Common myeloid progenitor, CD34-positive (primary cell): ENCODE results near the gene R3HDML.
A peak's percentile ranks its signal among the peaks of the same experiment; 100 is the strongest.

ENCODE experiments used
- CTCF ChIA-PET: fragments of 350-600 bp; sonication (Branson Sonifier 250); formaldehyde crosslinking; loops from one replicate; lab custom pipeline; 2021; ENCODE audit warnings: antibody characterized with exemption; lab: Charles Lee
- POLR2A ChIA-PET: fragments of 350-600 bp; sonication (Branson Sonifier 250); formaldehyde crosslinking; loops from one replicate; lab custom pipeline; 2021; ENCODE audit warnings: antibody characterized with exemption; lab: Charles Lee
- DNase-seq, 3 donors: peaks; one replicate each; pipeline versions ENCODE4 v3.0.0 to v3.0.0-alpha.2; 2013
- H3K27ac ChIP-seq, 2 experiments: 1 replicate in 1 of 2; 2 replicates in 1 of 2; pipeline ENCODE4 v1.7.0; 2013; ENCODE audit warnings: inconsistent platforms in 2 of 2, low read length in 2 of 2, mild to moderate bottlenecking in 2 of 2, low read depth in 1 of 2, moderate library complexity in 1 of 2; ENCODE audit not compliant: severe bottlenecking in 2 of 2, insufficient read depth in 1 of 2, poor library complexity in 1 of 2
- H3K27me3 ChIP-seq, 5 experiments: replicated peaks in 2 of 5; 1 replicate in 3 of 5; 2 replicates in 2 of 5; pipeline versions ENCODE4 v1.6.1 to v1.7.0; 2013; ENCODE audit warnings: low read length in 4 of 5, mild to moderate bottlenecking in 2 of 5, moderate library complexity in 2 of 5, inconsistent platforms in 1 of 5; ENCODE audit not compliant: insufficient read depth in 5 of 5, control insufficient read depth in 4 of 5
- H3K36me3 ChIP-seq, 4 experiments: 1 replicate in 2 of 4; 2 replicates in 2 of 4; pipeline versions ENCODE4 v1.6.1 to v1.7.0; 2013; ENCODE audit warnings: low read length in 3 of 4, control low read depth in 1 of 4, mild to moderate bottlenecking in 1 of 4; ENCODE audit not compliant: control insufficient read depth in 4 of 4, insufficient read depth in 4 of 4
- H3K4me1 ChIP-seq, 4 experiments: 1 replicate in 3 of 4; 2 replicates in 1 of 4; pipeline versions ENCODE4 v1.6.1 to v1.7.1; 2013; ENCODE audit warnings: low read length in 3 of 4, mild to moderate bottlenecking in 3 of 4, control low read depth in 1 of 4, inconsistent platforms in 1 of 4, moderate library complexity in 1 of 4; ENCODE audit not compliant: control insufficient read depth in 4 of 4, insufficient read depth in 4 of 4; ENCODE audit errors: control extremely low read depth in 1 of 4
- H3K4me3 ChIP-seq, 7 experiments: 1 replicate in 4 of 7; 2 replicates in 3 of 7; pipeline versions ENCODE4 v1.5.1 to v1.7.0; 2013; ENCODE audit warnings: mild to moderate bottlenecking in 7 of 7, low read length in 6 of 7, moderate library complexity in 6 of 7, inconsistent platforms in 2 of 7, low read depth in 2 of 7, control low read depth in 1 of 7; ENCODE audit not compliant: insufficient read depth in 4 of 7, control insufficient read depth in 1 of 7; ENCODE audit errors: extremely low read depth in 1 of 7
- H3K9me3 ChIP-seq, 5 experiments: 1 replicate in 4 of 5; 2 replicates in 1 of 5; pipeline versions ENCODE4 v1.6.1 to v1.7.1; 2013; ENCODE audit warnings: low read length in 4 of 5, mild to moderate bottlenecking in 2 of 5, inconsistent platforms in 1 of 5, low read depth in 1 of 5, moderate library complexity in 1 of 5; ENCODE audit not compliant: control insufficient read depth in 4 of 5, insufficient read depth in 2 of 5; ENCODE audit errors: control extremely low read depth in 1 of 5
- WGBS: methylation state at CpG from one replicate; pipeline ENCODE4 v1.1.5; 2013; ENCODE audit not compliant: insufficient coverage; 5-methylcytosine and 5-hydroxymethylcytosine counted together

R3HDML gene

DNA sequence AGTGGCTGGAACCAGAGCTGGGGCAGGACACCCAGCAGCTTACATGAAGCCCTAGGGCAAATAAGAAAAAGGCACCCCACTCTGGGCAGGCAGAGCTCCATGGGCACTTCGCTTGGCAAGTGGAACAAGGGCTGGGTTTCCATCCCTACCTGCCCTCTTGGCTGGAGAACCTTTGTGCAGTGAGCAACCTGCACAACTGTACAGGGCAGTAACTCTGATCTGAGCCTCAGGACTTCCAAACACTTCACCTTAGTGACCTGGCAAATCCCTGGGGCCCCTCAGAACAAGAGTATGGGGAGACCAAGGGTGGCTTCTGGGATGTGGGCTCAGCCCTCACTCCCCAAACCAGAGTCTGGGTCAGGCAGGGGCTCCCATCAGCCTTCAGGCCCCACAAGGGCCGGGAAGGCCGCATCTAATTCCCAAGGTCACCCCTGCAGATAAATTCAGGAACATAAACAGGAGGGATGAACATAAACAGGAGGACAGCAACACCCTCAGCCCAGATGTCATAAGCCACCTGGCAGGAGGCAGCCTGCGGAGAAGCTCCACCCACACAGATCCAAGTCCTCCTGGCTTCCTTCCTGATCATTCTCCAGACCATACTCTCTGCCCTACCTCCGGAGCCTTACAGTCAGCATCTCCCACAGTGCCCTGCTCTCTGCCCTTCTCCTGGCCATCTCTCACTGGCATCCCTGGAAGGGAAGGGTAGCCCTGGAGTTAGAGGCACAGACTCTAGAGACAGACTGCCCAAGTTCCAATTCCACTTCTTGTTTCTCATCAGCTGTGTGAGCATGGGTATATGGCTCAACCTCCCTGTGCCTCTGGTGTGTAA, 56.1 kb downstream of the R3HDML start:
- CTCF ChIA-PET, result no interaction called here

DNA sequence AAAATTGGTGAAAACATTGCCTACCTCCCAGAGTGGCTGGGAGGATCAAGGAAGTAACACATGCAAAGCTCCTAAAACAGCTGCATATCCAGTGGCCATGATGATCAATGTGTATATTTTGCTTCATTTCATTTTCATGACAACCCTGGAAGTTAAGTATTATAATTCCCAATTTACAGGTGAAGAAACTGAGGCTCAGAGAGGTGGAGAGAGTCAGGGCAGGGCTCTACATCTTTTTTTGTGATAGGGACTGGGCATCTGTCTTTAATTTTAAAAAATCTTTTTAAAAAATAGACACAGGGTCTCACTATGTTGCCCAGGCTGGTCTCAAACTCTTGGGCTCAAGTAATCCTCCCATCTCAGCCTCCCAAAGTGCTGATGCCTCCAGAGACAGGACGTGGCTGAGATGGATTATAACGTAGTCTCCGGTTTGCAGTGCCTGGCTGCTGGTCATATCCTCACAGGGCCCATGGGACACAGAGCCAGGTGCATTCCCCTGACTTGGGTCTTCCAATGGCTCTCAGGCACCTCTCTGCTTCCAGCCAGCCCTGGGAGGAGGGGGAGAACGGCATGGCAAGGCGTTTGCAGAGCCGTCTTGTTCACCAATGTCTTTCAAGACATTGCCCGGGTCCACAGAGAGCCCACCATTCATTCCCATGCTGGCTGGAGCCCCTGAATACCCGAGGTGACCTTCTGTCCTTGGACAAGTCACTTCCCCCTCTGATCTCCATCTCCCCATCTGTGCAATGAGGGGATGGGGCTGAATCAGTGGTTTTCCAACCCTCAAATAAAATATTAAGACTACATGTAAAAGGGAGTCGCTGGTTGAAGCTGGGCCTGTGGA, 57.0 kb downstream of the R3HDML start:
- H3K4me3 ChIP-seq, result no peak overlapping the region
- WGBS, result 88% methylated on average over 6 of the region's 9 CpGs
- CTCF ChIA-PET, result interaction anchor here (1.5 kb wide), 1 partner anchor 289 kb away, joined by 3 read pairs; no protein-coding TSS in a partner anchor

More for the DNA sequence above, 56.1 kb downstream of the R3HDML start:
- H3K4me1 ChIP-seq, result peaks cover 0 to 17% (median 12%) of the 10 kb centered on the region in 4 experiments
- peaks cover 0 to 14% (median 8%) of the 10 kb centered on the region in 5 experiments for H3K27me3 ChIP-seq
- no peak overlapping the region for H3K4me3 ChIP-seq
- H3K27ac ChIP-seq, result no peak overlapping the region
- H3K9me3 ChIP-seq, result no peaks in the 10 kb centered on the region
- POLR2A ChIA-PET, result no interaction called here
- H3K36me3 ChIP-seq, result no peaks in the 10 kb centered on the region
- no peak for DNase-seq
- WGBS, result 87% methylated on average over 3 of the region's 5 CpGs

DNA sequence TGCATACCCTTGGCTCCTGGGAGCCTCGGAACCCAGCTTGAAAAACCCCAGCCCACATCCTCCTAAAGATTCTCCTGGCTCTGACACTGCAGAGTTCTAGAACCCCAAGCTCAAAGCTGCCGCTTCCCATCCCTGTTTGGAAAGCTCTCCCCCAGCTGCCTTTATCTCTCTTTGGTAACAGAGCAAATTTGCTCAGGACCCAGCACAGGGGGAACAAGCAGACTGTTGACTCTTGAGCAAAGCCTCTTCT, 57.5 kb downstream of the R3HDML start:
- CTCF ChIA-PET, result interaction anchor here (0.8 to 1.9 kb wide), 3 partner anchors 9 to 289 kb away, joined by 3 to 7 read pairs (median 5); no protein-coding TSS in a partner anchor
- H3K9me3 ChIP-seq, result no peaks in the 10 kb centered on the region
- no peaks in the 10 kb centered on the region for H3K36me3 ChIP-seq
- H3K27ac ChIP-seq, result no peak overlapping the region
- WGBS, result 88% methylated on average over 2 of the region's 2 CpGs
- peaks cover 0 to 7% (median 4%) of the 10 kb centered on the region in 5 experiments for H3K27me3 ChIP-seq
- H3K4me1 ChIP-seq, result peaks cover 0 to 14% (median 11%) of the 10 kb centered on the region in 4 experiments
- H3K4me3 ChIP-seq, result no peak overlapping the region
- no peak for DNase-seq
- POLR2A ChIA-PET, result interaction anchor here (1.0 kb wide), 1 partner anchor 216 kb away, joined by 5 read pairs; no protein-coding TSS in a partner anchor

More for the DNA sequence above, 57.0 kb downstream of the R3HDML start:
- no peak for DNase-seq
- POLR2A ChIA-PET, result interaction anchor here (1.0 kb wide), 1 partner anchor 216 kb away, joined by 5 read pairs; no protein-coding TSS in a partner anchor
- Histone ChIP-seq H3K4me1 (peaks cover 0 to 14% (median 11%) of the 10 kb centered on the region in 4 experiments), H3K27ac (no peak overlapping the region), H3K36me3 (no peaks in the 10 kb centered on the region), H3K27me3 (peaks cover 0 to 11% (median 9%) of the 10 kb centered on the region in 5 experiments), H3K9me3 (no peaks in the 10 kb centered on the region)

DNA sequence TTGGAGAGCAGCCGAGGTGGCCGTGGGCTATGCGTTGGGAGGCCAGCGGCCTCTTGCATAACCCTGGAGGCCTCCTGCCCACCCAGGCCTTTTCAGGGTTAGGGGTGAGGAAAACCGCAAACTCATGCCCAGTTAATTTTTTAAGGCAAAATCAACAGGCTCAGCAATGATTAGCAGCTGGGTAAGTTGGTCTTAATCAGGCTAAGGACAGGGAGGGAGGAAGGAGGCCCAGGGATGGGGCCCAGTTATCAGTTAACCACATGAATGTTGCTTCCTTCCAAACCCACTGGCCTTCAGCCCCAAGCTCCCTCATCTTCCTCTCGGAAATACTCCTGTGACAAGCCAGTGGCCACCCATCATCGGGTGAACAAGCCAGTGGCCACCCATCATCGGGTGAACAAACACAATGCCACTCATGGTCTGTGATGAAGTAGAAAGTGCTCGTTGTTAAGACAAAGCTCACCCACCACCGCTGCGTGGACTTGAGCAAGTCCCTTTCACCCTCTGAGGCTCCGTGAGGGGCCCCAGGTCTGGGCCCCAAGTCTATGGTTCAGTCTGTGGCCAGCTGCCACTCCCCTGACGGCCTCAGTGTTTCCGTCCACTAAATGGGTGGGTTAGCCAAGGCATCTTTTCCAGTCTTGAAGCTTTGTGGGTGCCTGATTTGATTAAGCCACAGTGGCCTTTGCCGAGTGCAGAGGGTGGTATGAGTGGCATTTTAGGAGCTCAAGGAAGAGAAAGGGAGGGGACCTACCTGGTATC, 58.0 kb downstream of the R3HDML start:
- Histone ChIP-seq H3K4me1 (peaks cover 0 to 14% (median 11%) of the 10 kb centered on the region in 4 experiments), H3K4me3 (no peak overlapping the region), H3K27ac (no peak overlapping the region), H3K9me3 (no peaks in the 10 kb centered on the region), H3K27me3 (peaks cover 0 to 7% (median under 1%) of the 10 kb centered on the region in 5 experiments), H3K36me3 (no peaks in the 10 kb centered on the region)
- WGBS, result 66% methylated on average over 12 of the region's 15 CpGs
- ChIA-PET CTCF (interaction anchor here (0.8 to 1.9 kb wide), 5 partner anchors 10 to 288 kb away, joined by 3 to 7 read pairs (median 3); no protein-coding TSS in a partner anchor), POLR2A (interaction anchor here (1.0 kb wide), 1 partner anchor 215 kb away, joined by 5 read pairs; no protein-coding TSS in a partner anchor)
- peak in 2 of 3 donors; percentile 40 to 65 for DNase-seq

DNA sequence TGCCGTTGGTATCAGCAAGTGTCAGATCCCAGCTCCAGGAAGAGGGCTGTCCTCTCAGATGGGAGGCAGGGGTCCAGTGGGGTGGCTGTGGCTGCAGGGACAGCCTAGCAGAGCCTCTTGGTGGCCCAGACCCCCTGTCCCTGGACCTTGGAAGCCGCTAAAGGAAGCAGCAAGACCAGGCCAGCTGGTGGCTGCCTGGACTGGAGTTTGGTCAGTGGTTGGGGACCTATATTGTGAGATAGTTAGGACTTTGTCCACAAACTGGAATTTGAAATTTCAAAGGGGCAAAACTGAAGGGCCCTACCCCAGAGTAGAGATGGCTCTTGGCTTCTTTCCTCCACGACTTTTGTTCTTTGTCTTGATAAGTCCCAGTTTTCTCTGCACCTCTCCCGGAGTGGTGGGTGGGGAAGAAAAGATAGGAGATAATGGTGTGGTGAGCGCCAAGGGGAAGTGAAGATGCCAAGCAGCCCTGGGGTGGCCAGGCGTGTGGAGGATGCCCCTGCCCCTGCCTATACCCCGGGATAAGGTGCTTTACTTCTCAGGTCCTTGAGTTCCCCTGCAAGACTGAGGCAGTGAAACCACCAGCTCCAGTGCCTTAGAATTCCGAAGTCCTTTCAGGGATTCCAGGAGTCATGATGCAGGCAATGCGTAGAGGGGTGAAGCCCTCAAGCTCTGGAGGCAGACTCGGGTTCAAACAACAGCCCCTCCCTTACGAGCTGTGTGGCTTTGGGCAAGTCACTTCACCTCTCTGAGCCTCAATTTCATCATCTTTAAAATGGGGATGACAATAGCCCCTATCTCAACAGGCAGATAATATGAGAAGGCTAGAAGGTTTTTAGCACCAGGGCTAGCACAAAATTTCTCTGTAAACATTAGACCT, 58.9 kb downstream of the R3HDML start:
- Histone ChIP-seq H3K4me1 (peaks cover 0 to 14% (median 11%) of the 10 kb centered on the region in 4 experiments), H3K9me3 (no peaks in the 10 kb centered on the region), H3K36me3 (no peaks in the 10 kb centered on the region), H3K27ac (no peak overlapping the region), H3K27me3 (peaks cover 0 to 10% (median 0%) of the 10 kb centered on the region in 5 experiments), H3K4me3 (no peak overlapping the region)
- 76% methylated on average over 9 of the region's 11 CpGs for WGBS
- POLR2A ChIA-PET, result no interaction called here
- DNase-seq, result no peak
- CTCF ChIA-PET, result interaction anchor here (0.9 to 1.9 kb wide), 5 partner anchors 11 to 287 kb away, joined by 3 to 7 read pairs (median 3); no protein-coding TSS in a partner anchor
